ENCODE data around the gene RAPGEF3.
A peak's percentile ranks its signal among the peaks of the same experiment; 100 is the strongest.

The RAPGEF3 gene

GRCh38 chr12:47704719-47705118, 54.0 kb downstream of the RAPGEF3 start:
- no peaks in the 10 kb centered on the region for H3K27me3 ChIP-seq (ENCODE audit: insufficient read depth, low read length, poor library complexity)
- H3K9me3 ChIP-seq (ENCODE audit: insufficient read depth, low read length, severe bottlenecking) = no peaks in the 10 kb centered on the region
- DNase-seq = no peak
- H3K36me3 ChIP-seq (ENCODE audit: insufficient read depth, low read length) = peaks cover 16% of the 10 kb centered on the region
- H3K4me3 ChIP-seq (ENCODE audit: low read depth in 1 of 2, low read length in 2 of 2) = peak overlapping the region; percentile 64 to 80; a peak in 3 of 4 replicates
- peak overlapping the region; percentile 69 for H3K4me2 ChIP-seq (ENCODE audit: insufficient read depth, low read length)
- TF ChIP-seq EZH2 (IDR thresholded peaks at IDR 0.05; ENCODE audit: borderline replicate concordance, low read depth, low read length, severe bottlenecking) = no peak
- TF ChIP-seq, protein P1, sequence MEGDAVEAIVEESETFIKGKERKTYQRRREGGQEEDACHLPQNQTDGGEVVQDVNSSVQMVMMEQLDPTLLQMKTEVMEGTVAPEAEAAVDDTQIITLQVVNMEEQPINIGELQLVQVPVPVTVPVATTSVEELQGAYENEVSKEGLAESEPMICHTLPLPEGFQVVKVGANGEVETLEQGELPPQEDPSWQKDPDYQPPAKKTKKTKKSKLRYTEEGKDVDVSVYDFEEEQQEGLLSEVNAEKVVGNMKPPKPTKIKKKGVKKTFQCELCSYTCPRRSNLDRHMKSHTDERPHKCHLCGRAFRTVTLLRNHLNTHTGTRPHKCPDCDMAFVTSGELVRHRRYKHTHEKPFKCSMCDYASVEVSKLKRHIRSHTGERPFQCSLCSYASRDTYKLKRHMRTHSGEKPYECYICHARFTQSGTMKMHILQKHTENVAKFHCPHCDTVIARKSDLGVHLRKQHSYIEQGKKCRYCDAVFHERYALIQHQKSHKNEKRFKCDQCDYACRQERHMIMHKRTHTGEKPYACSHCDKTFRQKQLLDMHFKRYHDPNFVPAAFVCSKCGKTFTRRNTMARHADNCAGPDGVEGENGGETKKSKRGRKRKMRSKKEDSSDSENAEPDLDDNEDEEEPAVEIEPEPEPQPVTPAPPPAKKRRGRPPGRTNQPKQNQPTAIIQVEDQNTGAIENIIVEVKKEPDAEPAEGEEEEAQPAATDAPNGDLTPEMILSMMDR (IDR thresholded peaks at IDR 0.05; ENCODE audit: borderline replicate concordance, extremely low read depth, low read length, poor library complexity, severe bottlenecking) = no peak
- H3K27ac ChIP-seq (ENCODE audit: low read length) = peak overlapping the region; percentile 82; the same call in 1 of the 2 replicates
- no peak overlapping the region for H2AFZ ChIP-seq (ENCODE audit: low read depth, low read length)
- H3K79me2 ChIP-seq (ENCODE audit: insufficient read depth, low read length) = peaks cover 69% of the 10 kb centered on the region
- peak overlapping the region; percentile 68 for H3K9ac ChIP-seq (ENCODE audit: low read depth, low read length)
- no peaks in the 10 kb centered on the region; the same call in 1 of the 2 replicates for H4K20me1 ChIP-seq (ENCODE audit: insufficient read depth, low read length)
- no peak for ATAC-seq (ENCODE audit: insufficient read depth, low read depth)
- peaks cover 41% of the 10 kb centered on the region for H3K4me1 ChIP-seq (ENCODE audit: insufficient read depth, low read length)

DNA sequence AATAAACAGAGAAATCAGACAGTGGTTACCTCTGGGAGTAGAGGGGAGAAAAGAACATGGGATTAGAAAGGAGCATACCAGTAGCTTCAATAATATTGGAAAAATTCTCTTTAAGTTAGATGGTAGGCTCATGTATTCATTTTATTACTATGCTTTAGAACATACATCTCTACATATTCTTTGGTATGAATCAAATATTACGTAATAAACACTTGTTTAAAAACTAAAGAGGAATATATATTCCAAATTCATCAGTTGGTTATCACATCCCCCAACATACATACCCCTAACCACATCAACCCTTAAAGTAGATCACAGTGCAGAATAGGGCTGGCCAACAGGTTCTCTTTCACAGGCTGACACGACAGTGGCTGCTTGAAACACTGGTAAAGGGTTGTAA, 58.4 kb downstream of the RAPGEF3 start:
- Histone ChIP-seq H3K9me3 (ENCODE audit: insufficient read depth, low read length, severe bottlenecking) (no peaks in the 10 kb centered on the region), H3K27me3 (ENCODE audit: insufficient read depth, low read length, poor library complexity) (no peaks in the 10 kb centered on the region), H3K79me2 (ENCODE audit: insufficient read depth, low read length) (peaks cover 52% of the 10 kb centered on the region), H3K4me1 (ENCODE audit: insufficient read depth, low read length) (peaks cover 24% of the 10 kb centered on the region), H2AFZ (ENCODE audit: low read depth, low read length) (no peak overlapping the region), H3K27ac (ENCODE audit: low read length) (no peak overlapping the region), H3K4me3 (ENCODE audit: low read depth in 1 of 2, low read length in 2 of 2) (no peak overlapping the region), H3K4me2 (ENCODE audit: insufficient read depth, low read length) (no peak overlapping the region), H4K20me1 (ENCODE audit: insufficient read depth, low read length) (no peaks in the 10 kb centered on the region; the same call in 1 of the 2 replicates), H3K36me3 (ENCODE audit: insufficient read depth, low read length) (peaks cover 48% of the 10 kb centered on the region), H3K9ac (ENCODE audit: low read depth, low read length) (no peak overlapping the region)
- TF ChIP-seq, protein P1 (IDR thresholded peaks at IDR 0.05; ENCODE audit: borderline replicate concordance, extremely low read depth, low read length, poor library complexity, severe bottlenecking) = no peak
- no peak for TF ChIP-seq EZH2 (IDR thresholded peaks at IDR 0.05; ENCODE audit: borderline replicate concordance, low read depth, low read length, severe bottlenecking)
- DNase-seq (no peak), ATAC-seq (ENCODE audit: insufficient read depth, low read depth) (no peak)

DNA sequence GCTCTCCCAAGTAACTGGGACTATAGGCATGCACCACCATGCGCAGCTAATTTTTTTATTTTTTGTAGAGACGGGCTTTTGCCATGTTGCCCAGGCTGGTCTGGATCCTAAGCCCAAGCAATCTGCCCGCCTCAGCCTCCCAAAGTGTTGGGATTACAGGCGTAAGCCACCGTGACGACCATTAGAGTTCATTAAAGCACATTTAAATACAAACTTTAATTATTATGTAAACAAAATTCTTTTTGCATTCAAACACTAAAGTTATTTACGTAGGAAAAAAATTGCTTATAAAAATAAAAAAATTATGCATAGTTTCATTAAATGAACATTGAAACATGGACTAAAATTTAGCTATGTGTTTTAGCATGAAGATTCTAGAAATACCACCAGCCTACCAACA, 60.0 kb downstream of the RAPGEF3 start:
- H4K20me1 ChIP-seq (ENCODE audit: insufficient read depth, low read length) = no peaks in the 10 kb centered on the region
- H3K4me2 ChIP-seq (ENCODE audit: insufficient read depth, low read length) = no peak overlapping the region
- H3K9ac ChIP-seq (ENCODE audit: low read depth, low read length) = no peak overlapping the region
- H3K27ac ChIP-seq (ENCODE audit: low read length) = no peak overlapping the region
- ATAC-seq (ENCODE audit: insufficient read depth, low read depth) = no peak
- no peak for DNase-seq
- H3K36me3 ChIP-seq (ENCODE audit: insufficient read depth, low read length) = peaks cover 61% of the 10 kb centered on the region
- H3K4me1 ChIP-seq (ENCODE audit: insufficient read depth, low read length) = peaks cover 10% of the 10 kb centered on the region
- no peaks in the 10 kb centered on the region for H3K27me3 ChIP-seq (ENCODE audit: insufficient read depth, low read length, poor library complexity)
- TF ChIP-seq EZH2 (IDR thresholded peaks at IDR 0.05; ENCODE audit: borderline replicate concordance, low read depth, low read length, severe bottlenecking) = no peak
- TF ChIP-seq, protein P1 (IDR thresholded peaks at IDR 0.05; ENCODE audit: borderline replicate concordance, extremely low read depth, low read length, poor library complexity, severe bottlenecking) = no peak
- no peak overlapping the region for H2AFZ ChIP-seq (ENCODE audit: low read depth, low read length)
- no peak overlapping the region for H3K4me3 ChIP-seq (ENCODE audit: low read depth in 1 of 2, low read length in 2 of 2)
- H3K9me3 ChIP-seq (ENCODE audit: insufficient read depth, low read length, severe bottlenecking) = no peaks in the 10 kb centered on the region
- H3K79me2 ChIP-seq (ENCODE audit: insufficient read depth, low read length) = peaks cover 37% of the 10 kb centered on the region

DNA sequence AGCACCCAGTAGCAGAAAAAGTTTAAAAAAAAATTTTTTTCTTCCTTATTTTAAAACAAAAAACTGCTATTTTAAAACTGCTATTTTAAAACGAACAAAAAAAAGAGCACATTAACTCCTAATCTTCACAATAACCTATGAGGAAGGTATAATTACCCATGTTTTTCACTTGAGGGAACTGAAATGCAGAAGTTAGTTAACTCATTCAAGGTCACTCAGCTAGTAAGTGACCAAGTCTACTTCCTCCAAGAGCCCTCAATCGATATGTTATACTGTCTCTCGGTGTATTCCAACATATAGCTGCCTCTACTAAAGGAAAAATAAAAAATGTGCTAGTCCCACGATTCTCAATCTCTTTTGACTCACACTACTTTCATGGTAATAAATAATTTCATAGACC, 60.6 kb downstream of the RAPGEF3 start:
- Histone ChIP-seq H3K9ac (ENCODE audit: low read depth, low read length) (no peak overlapping the region), H3K27ac (ENCODE audit: low read length) (no peak overlapping the region), H3K9me3 (ENCODE audit: insufficient read depth, low read length, severe bottlenecking) (no peaks in the 10 kb centered on the region), H3K4me3 (ENCODE audit: low read depth in 1 of 2, low read length in 2 of 2) (no peak overlapping the region), H3K27me3 (ENCODE audit: insufficient read depth, low read length, poor library complexity) (no peaks in the 10 kb centered on the region), H3K4me1 (ENCODE audit: insufficient read depth, low read length) (peaks cover 4% of the 10 kb centered on the region; the same call in 1 of the 2 replicates), H3K36me3 (ENCODE audit: insufficient read depth, low read length) (peaks cover 67% of the 10 kb centered on the region), H2AFZ (ENCODE audit: low read depth, low read length) (no peak overlapping the region), H4K20me1 (ENCODE audit: insufficient read depth, low read length) (no peaks in the 10 kb centered on the region), H3K4me2 (ENCODE audit: insufficient read depth, low read length) (no peak overlapping the region), H3K79me2 (ENCODE audit: insufficient read depth, low read length) (peaks cover 31% of the 10 kb centered on the region)
- no peak for ATAC-seq (ENCODE audit: insufficient read depth, low read depth)
- DNase-seq = no peak
- TF ChIP-seq, protein P1 (IDR thresholded peaks at IDR 0.05; ENCODE audit: borderline replicate concordance, extremely low read depth, low read length, poor library complexity, severe bottlenecking) = no peak
- no peak for TF ChIP-seq EZH2 (IDR thresholded peaks at IDR 0.05; ENCODE audit: borderline replicate concordance, low read depth, low read length, severe bottlenecking)
